Heart left ventricle (tissue), 16 donors: ENCODE data around the gene TRH. TPM values are rescaled to one million over a fixed set of nuclear protein-coding genes. Genes with fewer than 3 reads are reported as not detected.
"Not testable (repeated sequence)": the region's sequence is repeated elsewhere in the genome, so short reads cannot be mapped to it uniquely, and the experiment has no call there.

Experiments
- ATAC-seq, 4 donors: fragments of 200-7000 bp; cut with Tn5 transposase; one replicate each; pipeline ENCODE4 v1.9.1; 2020 to 2022; ENCODE audit warnings: moderate library complexity in 4 of 4, mild to moderate bottlenecking in 3 of 4, moderate number of reproducible peaks in 1 of 4
- DNase-seq, 5 donors: peaks; one replicate each; pipeline ENCODE4 v3.0.0-alpha.2; 2020
- H3K27ac ChIP-seq, 12 donors: fragments of 200-600 bp; sonication (generic) in 4 of 12; one replicate each; pipeline versions ENCODE4 v1.5.0 to v1.8.0; 2016 to 2022; ENCODE audit warnings: mild to moderate bottlenecking in 2 of 12
- H3K27me3 ChIP-seq, 9 donors: fragments of 200-600 bp; sonication (generic) in 2 of 9; one replicate each; pipeline versions ENCODE4 v1.5.1 to v1.8.0; 2016 to 2022; ENCODE audit warnings: mild to moderate bottlenecking in 3 of 9
- H3K36me3 ChIP-seq, 9 donors: fragments of 200-600 bp; sonication (generic) in 2 of 9; one replicate each; pipeline versions ENCODE4 v1.5.0 to v1.8.0; 2018 to 2022; ENCODE audit warnings: mild to moderate bottlenecking in 2 of 9
- H3K4me1 ChIP-seq, 12 donors: fragments of 200-600 bp; sonication (generic) in 4 of 12; one replicate each; pipeline versions ENCODE4 v1.5.0 to v1.8.0; 2016 to 2022; ENCODE audit warnings: mild to moderate bottlenecking in 3 of 12
- H3K4me3 ChIP-seq, 12 donors: fragments of 200-600 bp; sonication (generic) in 4 of 12; one replicate each; pipeline versions ENCODE4 v1.5.0 to v1.8.0; 2017 to 2022; ENCODE audit warnings: mild to moderate bottlenecking in 9 of 12, moderate library complexity in 4 of 12
- H3K9me3 ChIP-seq, 12 donors: fragments of 200-600 bp; sonication (generic) in 4 of 12; one replicate each; pipeline versions ENCODE4 v1.5.0 to v1.8.0; 2016 to 2022; ENCODE audit warnings: mild to moderate bottlenecking in 1 of 12
- POLR2A ChIP-seq, 2 donors: fragments of 450-650 bp; IDR thresholded peaks; one replicate each; pipeline ENCODE4 v1.6.1; 2017; ENCODE audit warnings: antibody characterized with exemption in 2 of 2, mild to moderate bottlenecking in 2 of 2, moderate library complexity in 2 of 2
- WGBS, 4 donors: extraction: QIAGEN DNeasy Blood & Tissue Kit in 2 of 4; methylation state at CpG; one replicate each; pipeline versions ENCODE4 v1.1.5 to v1.1.7; 2013 to 2018; 5-methylcytosine and 5-hydroxymethylcytosine counted together
- intact Hi-C, 10 donors: fragments of 100-400 bp; cut with DNase I; formaldehyde crosslinking; loops; one replicate each; pipeline versions ENCODE4 v1.11.1 to v1.14.2; 2022
- polyA plus RNA-seq, 2 donors: library from polyadenylated mRNA; stranded (reverse); fragments of 200-250 nt; gene quantifications; one replicate each; pipeline ENCODE4 v1.2.3, GENCODE V29; 2013
- total RNA-seq, 9 donors: library from RNA; depleted of rRNA in 2 of 9; stranded (reverse); fragments of >200 nt in 2 of 9; fragmentation: NEBNext Ultra II Directional in 3 of 9; extraction: Animal tissue kit (Norgen Biotek cat#: 25700) in 3 of 9; gene quantifications; one replicate each; pipeline versions ENCODE4 v1.1.0 to v1.2.4, GENCODE V29; 2016 to 2023
- TF ChIP-seq, protein P1 (sequence below), 12 donors: fragments of 200-600 bp; sonication (generic) in 4 of 12; IDR thresholded peaks; one replicate each; pipeline versions ENCODE4 v1.5.0 to v1.8.0; 2018 to 2022; ENCODE audit warnings: antibody characterized with exemption in 12 of 12, mild to moderate bottlenecking in 5 of 12
- donor health status: ischemic (EF 13 %, LVEDD 7.1; RV severe dilation, severe dysfunction).
- donor health status: healthy with polysubstance abuse.
- donor health status: DM: no; HTN: yes; CAD: no.
- donor health status: DM: no; HTN: no; CAD: no.
- donor health status: ischemic (EF 25% LVEDD 6.9; RV normal size, moderate dysfunction).
- donor health status: ischemic (EF 25% LVEDD 5.7; RV mildly dilated, moderate dysfunction).
- donor health status: healthy.
- donor health status: DM: yes; HTN: yes; CAD: no.
- donor health status: ischemic (EF 35%, LVEDD 5.7; RV mildly dilated, moderate dysfunction).
- donor health status: nonischemic (EF 11% LVEDD 7.7; RV severe dilation, severe dysfunction).
- donor health status: DM: yes; HTN: yes; CAD: no.
- donor health status: PGD.
- donor health status: ischemic (EF 29% LVEDD 5.4; RV normal size, mild dysfunction).
- donor health status: nonischemic (EF 23%, LVEDD 6.1; RV moderate dilation, normal function).

TRH gene
- total and polyA plus RNA-seq, 11 donors = not detected

DNA sequence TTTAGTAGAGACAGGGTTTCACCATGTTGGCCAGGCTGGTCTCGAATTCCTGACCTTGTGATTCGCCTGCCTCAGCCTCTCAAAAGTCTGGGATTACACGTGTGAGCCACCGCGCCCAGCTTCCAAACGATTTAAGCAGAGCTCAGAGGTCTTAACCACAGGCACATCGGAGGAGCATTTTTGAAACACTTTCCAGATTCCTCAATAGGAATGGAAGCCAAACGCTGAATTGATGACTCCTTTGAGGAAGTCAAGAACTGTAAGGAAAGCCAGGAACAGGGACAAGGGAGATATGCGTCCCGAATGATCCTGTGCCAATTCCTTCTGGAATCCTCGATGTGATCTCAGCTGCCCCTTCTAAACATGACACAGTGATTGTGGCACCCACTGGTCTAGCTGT lies 40.0 kb downstream of the TRH start:
- 72 to 82% (median 78%) methylated on average over 11 of the region's 11 CpGs for whole genome bisulfite sequencing, 4 donors
- peaks cover 0 to 4% (median 0%) of the 10 kb centered on the region in 9 donors for H3K27me3 ChIP-seq
- TF ChIP-seq, protein P1, sequence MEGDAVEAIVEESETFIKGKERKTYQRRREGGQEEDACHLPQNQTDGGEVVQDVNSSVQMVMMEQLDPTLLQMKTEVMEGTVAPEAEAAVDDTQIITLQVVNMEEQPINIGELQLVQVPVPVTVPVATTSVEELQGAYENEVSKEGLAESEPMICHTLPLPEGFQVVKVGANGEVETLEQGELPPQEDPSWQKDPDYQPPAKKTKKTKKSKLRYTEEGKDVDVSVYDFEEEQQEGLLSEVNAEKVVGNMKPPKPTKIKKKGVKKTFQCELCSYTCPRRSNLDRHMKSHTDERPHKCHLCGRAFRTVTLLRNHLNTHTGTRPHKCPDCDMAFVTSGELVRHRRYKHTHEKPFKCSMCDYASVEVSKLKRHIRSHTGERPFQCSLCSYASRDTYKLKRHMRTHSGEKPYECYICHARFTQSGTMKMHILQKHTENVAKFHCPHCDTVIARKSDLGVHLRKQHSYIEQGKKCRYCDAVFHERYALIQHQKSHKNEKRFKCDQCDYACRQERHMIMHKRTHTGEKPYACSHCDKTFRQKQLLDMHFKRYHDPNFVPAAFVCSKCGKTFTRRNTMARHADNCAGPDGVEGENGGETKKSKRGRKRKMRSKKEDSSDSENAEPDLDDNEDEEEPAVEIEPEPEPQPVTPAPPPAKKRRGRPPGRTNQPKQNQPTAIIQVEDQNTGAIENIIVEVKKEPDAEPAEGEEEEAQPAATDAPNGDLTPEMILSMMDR (IDR thresholded peaks at IDR 0.05) = no peak
- TF ChIP-seq POLR2A (IDR thresholded peaks at IDR 0.05) = no peak
- no peak overlapping the region for H3K4me3 ChIP-seq
- H3K27ac ChIP-seq = no peak overlapping the region
- DNase-seq (no peak), ATAC-seq (no peak)
- H3K4me1 ChIP-seq = no peaks in the 10 kb centered on the region
- intact Hi-C loops = no loop called here
- no peaks in the 10 kb centered on the region for H3K36me3 ChIP-seq
- H3K9me3 ChIP-seq = no peaks in the 10 kb centered on the region

- intact Hi-C loops, H3K4me1 ChIP-seq, ATAC-seq, H3K36me3 ChIP-seq, H3K9me3 ChIP-seq, H3K4me3 ChIP-seq, DNase-seq, H3K27ac ChIP-seq, H3K27me3 ChIP-seq: not testable (repeated sequence)
- WGBS, 4 donors = 77 to 87% (median 79%) methylated on average over 13 of the region's 13 CpGs
Measured at GRCh38 chr3:130017661-130018060, 43.1 kb downstream of the TRH start.

- intact Hi-C loops, H3K4me1 ChIP-seq, DNase-seq, H3K9me3 ChIP-seq, H3K36me3 ChIP-seq, H3K4me3 ChIP-seq, H3K27me3 ChIP-seq, H3K27ac ChIP-seq, ATAC-seq: not testable (repeated sequence)
- 72 to 81% (median 76%) methylated on average over 11 to 14 of the region's 14 CpGs for WGBS, 4 donors
Measured at GRCh38 chr3:130026146-130026829, 51.8 kb downstream of the TRH start.

DNA sequence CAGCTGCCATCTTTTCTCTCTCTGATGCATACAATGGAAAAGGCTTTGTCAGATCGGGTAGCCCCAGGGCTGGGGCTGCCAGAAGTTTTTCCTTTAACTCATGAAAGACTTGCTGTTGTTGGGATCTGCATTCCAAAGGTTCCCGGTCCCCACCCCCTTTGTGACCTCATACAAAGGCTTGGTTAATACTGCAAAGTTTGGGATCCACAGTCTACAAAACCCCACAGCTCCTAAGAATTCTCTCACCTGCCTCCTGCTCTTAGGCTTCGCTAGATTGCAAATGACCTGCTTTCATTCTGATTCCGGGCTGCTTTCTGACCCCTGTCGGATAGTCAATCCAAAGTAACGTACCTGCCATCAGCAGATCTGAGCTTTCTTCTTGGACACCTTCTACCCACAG lies 52.9 kb downstream of the TRH start:
- H3K4me1 ChIP-seq, H3K9me3 ChIP-seq, H3K27ac ChIP-seq, ATAC-seq, DNase-seq, H3K27me3 ChIP-seq, intact Hi-C loops, H3K4me3 ChIP-seq, H3K36me3 ChIP-seq: not testable (repeated sequence)
- WGBS, 4 donors = 62 to 80% (median 75%) methylated on average over 5 to 6 of the region's 6 CpGs

Other genes starting within 250 kb of the TRH start
- 10 to 100 TPM; 17.5 to 38.3 (median 23.2) TPM for gene TMCC1, start 81.0 kb upstream of the TRH start, total RNA-seq
- gene TMCC1, start 81.0 kb upstream of the TRH start, polyA plus RNA-seq = 1 to 10 TPM; 9.6 to 9.7 TPM
- under 1 TPM in 2 of 9 donors, not detected in 7; 0.38 to 0.45 TPM for gene ALG1L2, start 107.1 kb downstream of the TRH start, total RNA-seq
- gene ALG1L2, start 107.1 kb downstream of the TRH start, polyA plus RNA-seq = not detected